SU-DHL-6 (cell line): ENCODE measurements around the gene KCND2.

Experiments
- H2AFZ ChIP-seq: fragments of 200-600 bp; sonication (generic); 2 replicates; pipeline ENCODE4 v1.6.1; 2014; ENCODE audit warnings: low read depth, mild to moderate bottlenecking, moderate library complexity, mixed read lengths, antibody characterized with exemption, low read length; ENCODE audit not compliant: severe bottlenecking
- H3F3A ChIP-seq: fragments of 200-600 bp; shearing (Covaris generic); 2 replicates; pipeline ENCODE4 v1.6.0; 2016; ENCODE audit warnings: antibody characterized with exemption, mild to moderate bottlenecking; ENCODE audit not compliant: insufficient read depth
- H3K27ac ChIP-seq: fragments of 200-600 bp; sonication (generic); 2 replicates; pipeline ENCODE4 v1.5.1; 2016; ENCODE audit warnings: low read depth, mild to moderate bottlenecking, low read length, moderate library complexity, mixed read lengths
- H3K27me3 ChIP-seq: fragments of 200-600 bp; sonication (generic), shearing (Covaris generic); 2 replicates; pipeline ENCODE4 v1.6.0; 2014; ENCODE audit warnings: mild to moderate bottlenecking, low read length
- H3K36me3 ChIP-seq: fragments of 200-600 bp; sonication (generic); 2 replicates; pipeline ENCODE4 v1.6.1; 2014; ENCODE audit warnings: mild to moderate bottlenecking, low read length, mixed read lengths
- H3K4me2 ChIP-seq: fragments of 300-600, 200-600 bp; shearing (Covaris generic), sonication (generic); 2 replicates; pipeline ENCODE4 v1.6.0; 2014; ENCODE audit warnings: low read length, low read depth, mild to moderate bottlenecking; ENCODE audit not compliant: poor library complexity, severe bottlenecking
- H3K4me3 ChIP-seq: fragments of 200-600 bp; sonication (generic); 2 replicates; pipeline ENCODE4 v1.5.1; 2014; ENCODE audit warnings: antibody characterized with exemption, low read length, mild to moderate bottlenecking, mixed read lengths; ENCODE audit not compliant: insufficient read depth, poor library complexity, severe bottlenecking
- H3K79me2 ChIP-seq: fragments of 200-600 bp; sonication (generic); 2 replicates; pipeline ENCODE4 v1.6.1; 2014; ENCODE audit warnings: mild to moderate bottlenecking, low read length, moderate library complexity; ENCODE audit not compliant: insufficient read depth
- H3K9ac ChIP-seq: fragments of 200-600 bp; sonication (generic); 2 replicates; pipeline ENCODE4 v1.7.0; 2014; ENCODE audit warnings: mild to moderate bottlenecking, low read length
- H3K9me2 ChIP-seq: fragments of 200-600 bp; sonication (generic); replicated peaks from 2 replicates; pipeline ENCODE4 v1.6.1; 2014; ENCODE audit warnings: low read length; ENCODE audit not compliant: insufficient read depth
- H3K9me3 ChIP-seq: fragments of 200-600 bp; sonication (generic); 2 replicates; pipeline ENCODE4 v1.6.1; 2014; ENCODE audit warnings: low read length, mixed read lengths; ENCODE audit not compliant: insufficient read depth
- H4K20me1 ChIP-seq: fragments of 200-600 bp; sonication (generic); 2 replicates; pipeline ENCODE4 v1.6.1; 2014; ENCODE audit warnings: low read depth, mild to moderate bottlenecking, antibody characterized with exemption, low read length, moderate library complexity, mixed read lengths
- CTCF ChIP-seq: fragments of 200-600 bp; sonication (generic); IDR thresholded peaks from one replicate; pipeline ENCODE4 v1.5.1; 2017; ENCODE audit warnings: antibody characterized with exemption, mild to moderate bottlenecking, low read length, moderate library complexity; ENCODE audit not compliant: insufficient read depth, poor library complexity, severe bottlenecking
- EZH2phosphoT487 ChIP-seq: fragments of 200-600 bp; sonication (generic), shearing (Covaris generic); conservative IDR thresholded peaks from 2 replicates; pipeline ENCODE4 v1.6.1; 2018; ENCODE audit warnings: mild to moderate bottlenecking, antibody characterized with exemption, low read length, moderate library complexity, mixed read lengths

Gene KCND2

DNA sequence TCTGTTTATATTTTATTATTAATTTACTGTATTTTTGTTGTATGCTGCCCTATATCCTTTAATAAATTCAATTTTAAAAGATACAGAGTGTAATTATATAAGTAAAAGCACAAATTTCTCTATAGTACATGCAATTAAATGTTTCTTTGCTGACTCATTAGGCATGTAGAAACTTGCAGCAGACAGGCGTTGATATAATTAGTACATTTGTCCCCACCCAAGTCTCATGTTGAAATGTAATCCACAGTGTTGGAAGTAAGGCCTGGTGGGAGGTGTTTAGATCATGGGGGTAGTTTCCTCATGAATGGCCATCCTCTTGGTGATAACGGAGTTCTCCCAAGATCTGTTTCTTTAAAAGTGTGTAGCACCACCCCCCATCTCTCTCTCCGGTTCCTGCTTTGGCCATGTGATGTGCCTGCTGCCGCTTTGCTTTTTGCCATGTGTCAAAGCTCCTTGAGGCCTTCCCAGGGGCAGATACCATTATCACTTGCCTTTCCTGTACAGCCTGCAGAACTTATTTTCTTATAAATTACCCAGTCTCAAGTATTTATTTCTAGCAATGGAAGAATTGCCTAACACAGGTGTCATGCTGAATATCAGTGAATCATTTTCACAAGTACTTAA lies 521.2 kb downstream of the KCND2 start:
- Histone ChIP-seq H3K9me3 (no peaks in the 10 kb centered on the region), H4K20me1 (peaks cover 3% of the 10 kb centered on the region; the same call in 1 of the 2 replicates), H3K9ac (no peak overlapping the region), H3F3A (no peaks in the 10 kb centered on the region), H3K36me3 (no peaks in the 10 kb centered on the region), H3K4me3 (no peak overlapping the region), H2AFZ (no peak overlapping the region), H3K9me2 (no peaks in the 10 kb centered on the region), H3K27me3 (no peaks in the 10 kb centered on the region), H3K79me2 (no peaks in the 10 kb centered on the region), H3K4me2 (no peak overlapping the region), H3K27ac (no peak overlapping the region)
- TF ChIP-seq EZH2phosphoT487, result no peak

DNA sequence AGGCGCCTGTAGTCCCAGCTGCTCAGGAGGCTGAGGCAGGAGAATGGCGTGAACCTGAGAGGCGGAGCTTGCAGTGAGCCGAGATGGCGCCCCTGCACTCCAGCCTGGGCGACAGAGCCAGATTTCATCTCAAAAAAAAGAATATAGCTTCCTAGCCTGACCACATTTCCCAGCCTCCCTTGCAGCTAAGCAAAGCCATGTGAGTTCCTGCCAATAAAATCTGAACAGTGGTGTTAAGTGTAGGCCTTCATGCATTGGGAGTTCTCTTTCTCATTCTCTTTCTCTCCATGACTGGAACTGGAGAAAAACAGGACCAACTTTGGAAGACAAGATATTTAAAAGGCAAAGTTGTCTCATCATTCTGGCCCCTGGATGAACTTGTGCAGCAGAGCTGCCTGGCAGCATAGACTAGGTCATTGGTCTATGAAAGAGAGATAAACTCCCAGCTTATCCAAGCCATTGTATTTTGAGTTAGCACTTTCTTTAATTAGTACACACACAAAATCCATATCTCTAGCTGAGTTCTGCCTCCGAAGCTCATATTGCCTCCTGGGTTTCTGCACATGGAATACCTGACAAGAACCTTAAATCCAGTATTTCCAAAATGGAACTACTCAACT lies 524.2 kb downstream of the KCND2 start:
- Histone ChIP-seq H2AFZ (no peak overlapping the region), H3K36me3 (no peaks in the 10 kb centered on the region), H3K9ac (no peak overlapping the region), H3F3A (no peaks in the 10 kb centered on the region), H3K4me2 (no peak overlapping the region), H3K79me2 (no peaks in the 10 kb centered on the region), H3K27me3 (no peaks in the 10 kb centered on the region), H3K9me3 (no peaks in the 10 kb centered on the region), H3K4me3 (no peak overlapping the region), H4K20me1 (peaks cover 3% of the 10 kb centered on the region; the same call in 1 of the 2 replicates), H3K27ac (no peak overlapping the region), H3K9me2 (no peaks in the 10 kb centered on the region)
- no peak for TF ChIP-seq CTCF

- Histone ChIP-seq H3K36me3 (no peaks in the 10 kb centered on the region), H3K79me2 (no peaks in the 10 kb centered on the region), H3K27me3 (no peaks in the 10 kb centered on the region), H3K9me3 (no peaks in the 10 kb centered on the region), H3K4me2 (no peak overlapping the region), H2AFZ (no peak overlapping the region), H4K20me1 (peaks cover 3% of the 10 kb centered on the region; the same call in 1 of the 2 replicates), H3K9ac (no peak overlapping the region), H3K27ac (no peak overlapping the region), H3K4me3 (no peak overlapping the region), H3K9me2 (no peaks in the 10 kb centered on the region), H3F3A (no peaks in the 10 kb centered on the region)
- no peak for TF ChIP-seq CTCF
- no peak for TF ChIP-seq EZH2phosphoT487
Observed at GRCh38 chr7:120799147-120799546, 526.2 kb downstream of the KCND2 start.
